Hematopoietic multipotent progenitor cell treated with erythropoietin and hydrocortisone succinate and interleukin-3 and kit ligand, for 17 days (in vitro differentiated cells): ENCODE measurements around the gene TRAF2.

Source experiments
- DNase-seq: peaks from one replicate; pipeline ENCODE4 v3.0.0-alpha.2; 2015; ENCODE audit warnings: low spot score

Gene TRAF2

DNA sequence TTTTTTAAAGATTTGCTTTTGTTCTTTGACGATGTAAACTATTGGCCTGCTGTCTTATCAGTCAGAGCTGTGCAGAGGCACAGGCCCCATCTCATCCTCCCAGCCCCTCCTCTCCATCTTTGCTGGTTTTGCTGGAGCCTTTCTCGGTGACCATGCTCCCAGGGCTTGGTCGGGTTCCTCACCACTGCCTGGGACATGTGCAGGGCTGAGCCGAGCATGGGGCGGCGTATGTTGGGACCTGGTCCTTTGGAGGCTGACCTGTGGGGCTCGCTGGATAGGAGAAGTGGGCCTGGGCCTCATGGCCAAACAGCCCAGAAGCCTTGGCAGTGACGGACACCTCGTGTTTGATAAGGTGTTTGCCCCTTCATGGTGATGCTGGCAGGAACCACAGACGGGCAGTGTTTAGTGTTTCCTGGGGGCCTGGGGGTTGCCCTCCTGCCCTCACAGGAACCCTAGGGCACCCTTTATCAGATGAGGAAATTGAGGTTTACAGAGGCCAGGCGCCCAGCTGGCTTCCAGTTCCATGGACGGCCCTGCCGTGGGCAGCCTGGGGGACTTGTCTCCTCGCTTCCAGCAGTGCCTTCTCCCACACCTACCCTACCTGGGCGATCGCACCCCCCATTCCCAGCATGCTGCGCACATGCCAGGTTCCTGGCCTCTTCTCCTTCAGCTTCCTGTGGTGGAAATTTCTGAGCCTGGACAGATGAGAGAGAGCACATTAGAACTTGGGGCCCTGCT, 27.6 kb downstream of the TRAF2 start:
- no peak for DNase-seq

DNA sequence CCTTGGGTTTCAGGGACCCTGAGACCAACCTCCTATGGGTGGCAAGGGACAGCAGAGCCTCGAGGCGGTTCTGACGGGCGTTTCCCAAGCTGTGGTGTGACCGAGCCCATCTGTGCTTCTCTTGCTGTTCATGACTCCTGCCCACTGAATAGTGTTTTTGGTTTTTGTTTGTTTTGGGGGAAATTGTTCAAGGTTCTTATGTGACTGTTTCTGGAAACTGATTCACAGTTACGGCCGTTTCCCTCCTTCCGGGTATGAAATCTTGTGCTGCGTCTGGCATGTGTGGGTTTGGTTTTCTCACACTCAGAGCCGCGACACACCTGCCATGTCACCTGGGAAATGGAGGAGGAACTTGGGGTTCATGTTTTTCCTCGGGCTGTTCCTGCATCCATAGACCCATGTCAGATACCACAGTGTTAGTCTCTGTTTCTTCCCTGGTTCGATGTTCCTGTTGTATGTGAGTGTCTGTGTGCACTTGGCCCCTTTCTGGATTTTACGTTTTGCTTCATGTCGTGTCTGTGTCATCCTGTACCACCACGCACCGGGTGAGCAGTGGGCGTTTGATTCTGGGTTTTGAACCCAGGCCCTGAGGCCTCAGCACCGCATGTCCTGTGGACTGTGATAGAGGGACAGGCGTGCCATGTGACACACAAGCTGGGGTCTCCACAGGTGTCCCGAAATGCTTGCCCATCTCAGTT, 29.5 kb downstream of the TRAF2 start:
- no peak for DNase-seq

GRCh38 chr9:136916330-136917184, 30.2 kb downstream of the TRAF2 start:
- no peak for DNase-seq

GRCh38 chr9:136917902-136918301, 31.6 kb downstream of the TRAF2 start:
- DNase-seq: no peak

DNA sequence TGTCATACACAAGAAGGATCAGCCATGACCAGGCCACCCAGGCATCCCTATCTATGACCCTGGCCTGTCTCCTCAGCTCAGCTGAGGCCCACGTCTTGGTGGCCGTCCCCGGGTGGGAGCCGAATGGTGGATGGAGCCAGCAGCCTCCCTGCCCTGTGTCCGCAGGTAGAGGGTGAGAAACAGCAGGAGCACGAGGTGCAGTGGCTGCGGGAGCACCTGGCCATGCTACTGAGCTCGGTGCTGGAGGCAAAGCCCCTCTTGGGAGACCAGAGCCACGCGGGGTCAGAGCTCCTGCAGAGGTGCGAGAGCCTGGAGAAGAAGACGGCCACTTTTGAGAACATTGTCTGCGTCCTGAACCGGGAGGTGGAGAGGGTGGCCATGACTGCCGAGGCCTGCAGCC, 33.8 kb downstream of the TRAF2 start:
- DNase-seq: no peak

DNA sequence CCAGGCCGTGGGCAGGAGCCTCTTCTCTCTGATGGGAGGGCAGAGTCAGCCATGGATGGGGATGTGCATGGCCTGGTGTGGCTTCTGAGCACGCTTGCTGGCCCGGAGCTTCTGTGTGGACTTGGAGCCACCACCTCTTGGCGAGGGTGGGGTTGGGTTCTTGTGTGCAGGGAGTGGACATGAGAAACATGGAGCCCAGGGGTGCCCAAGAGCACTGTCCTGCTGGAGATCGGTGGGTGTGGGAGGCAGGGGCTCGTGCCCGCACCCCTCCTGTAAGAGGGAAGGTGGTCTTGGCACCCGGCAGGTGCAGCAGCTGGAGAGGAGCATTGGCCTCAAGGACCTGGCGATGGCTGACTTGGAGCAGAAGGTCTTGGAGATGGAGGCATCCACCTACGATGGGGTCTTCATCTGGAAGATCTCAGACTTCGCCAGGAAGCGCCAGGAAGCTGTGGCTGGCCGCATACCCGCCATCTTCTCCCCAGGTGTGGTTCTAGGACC, 34.5 kb downstream of the TRAF2 start:
- DNase-seq: no peak

- no peak for DNase-seq
Measured at GRCh38 chr9:136921307-136921706, 35.0 kb downstream of the TRAF2 start.

GRCh38 chr9:136921718-136922117, 35.4 kb downstream of the TRAF2 start:
- DNase-seq: no peak

DNA sequence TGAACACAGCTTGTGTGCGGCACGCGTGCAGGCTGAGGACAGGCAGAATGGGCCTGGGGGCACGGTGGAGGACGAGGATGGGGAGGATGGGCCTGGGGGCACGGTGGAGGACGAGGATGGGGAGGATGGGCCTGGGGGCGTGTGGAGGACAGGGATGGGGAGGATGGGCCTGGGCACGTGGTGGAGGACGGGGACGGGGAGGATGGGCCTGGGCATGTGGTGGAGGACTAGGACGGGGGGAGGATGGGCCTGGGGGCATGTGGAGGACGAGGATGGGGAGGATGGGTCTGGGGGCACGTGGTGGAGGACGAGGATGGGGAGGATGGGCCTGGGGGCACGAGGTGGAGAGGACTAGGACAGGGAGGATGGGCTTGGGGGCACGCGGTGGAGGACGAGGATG, 36.2 kb downstream of the TRAF2 start:
- DNase-seq: no peak

DNA sequence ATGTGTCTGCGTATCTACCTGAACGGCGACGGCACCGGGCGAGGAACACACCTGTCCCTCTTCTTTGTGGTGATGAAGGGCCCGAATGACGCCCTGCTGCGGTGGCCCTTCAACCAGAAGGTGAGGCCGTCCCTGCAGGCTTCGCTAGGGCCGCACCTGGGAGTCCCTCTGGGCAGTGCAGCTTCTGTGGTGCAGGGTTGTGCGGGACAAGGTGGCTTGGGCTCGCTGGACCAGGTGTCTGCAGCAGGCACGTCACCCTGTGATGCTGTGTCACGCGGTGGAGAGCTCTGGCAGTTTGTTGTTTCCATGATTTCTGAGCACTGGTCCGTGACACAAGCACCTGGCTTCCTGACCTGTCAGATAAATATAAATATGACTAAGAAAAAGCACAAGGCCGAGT, 37.6 kb downstream of the TRAF2 start:
- no peak for DNase-seq

DNA sequence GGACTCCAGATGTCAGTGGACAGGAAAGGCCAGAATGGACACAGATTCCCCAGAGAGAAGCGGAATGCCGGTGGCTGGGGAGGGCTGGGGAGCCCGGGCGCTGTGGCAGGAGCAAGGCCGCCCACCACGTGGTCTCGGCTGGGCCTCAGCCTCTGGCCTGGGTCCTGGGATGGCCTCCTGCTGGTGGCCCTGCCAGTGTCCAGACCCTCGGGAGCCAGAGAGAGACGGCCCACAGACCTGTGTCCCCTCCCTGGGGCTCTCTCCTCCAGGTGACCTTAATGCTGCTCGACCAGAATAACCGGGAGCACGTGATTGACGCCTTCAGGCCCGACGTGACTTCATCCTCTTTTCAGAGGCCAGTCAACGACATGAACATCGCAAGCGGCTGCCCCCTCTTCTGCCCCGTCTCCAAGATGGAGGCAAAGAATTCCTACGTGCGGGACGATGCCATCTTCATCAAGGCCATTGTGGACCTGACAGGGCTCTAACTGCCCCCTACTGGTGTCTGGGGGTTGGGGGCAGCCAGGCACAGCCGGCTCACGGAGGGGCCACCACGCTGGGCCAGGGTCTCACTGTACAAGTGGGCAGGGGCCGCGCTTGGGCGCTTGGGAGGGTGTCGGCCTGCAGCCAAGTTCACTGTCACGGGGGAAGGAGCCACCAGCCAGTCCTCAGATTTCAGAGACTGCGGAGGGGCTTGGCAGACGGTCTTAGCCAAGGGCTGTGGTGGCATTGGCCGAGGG, 39.3 kb downstream of the TRAF2 start:
- no peak for DNase-seq

DNA sequence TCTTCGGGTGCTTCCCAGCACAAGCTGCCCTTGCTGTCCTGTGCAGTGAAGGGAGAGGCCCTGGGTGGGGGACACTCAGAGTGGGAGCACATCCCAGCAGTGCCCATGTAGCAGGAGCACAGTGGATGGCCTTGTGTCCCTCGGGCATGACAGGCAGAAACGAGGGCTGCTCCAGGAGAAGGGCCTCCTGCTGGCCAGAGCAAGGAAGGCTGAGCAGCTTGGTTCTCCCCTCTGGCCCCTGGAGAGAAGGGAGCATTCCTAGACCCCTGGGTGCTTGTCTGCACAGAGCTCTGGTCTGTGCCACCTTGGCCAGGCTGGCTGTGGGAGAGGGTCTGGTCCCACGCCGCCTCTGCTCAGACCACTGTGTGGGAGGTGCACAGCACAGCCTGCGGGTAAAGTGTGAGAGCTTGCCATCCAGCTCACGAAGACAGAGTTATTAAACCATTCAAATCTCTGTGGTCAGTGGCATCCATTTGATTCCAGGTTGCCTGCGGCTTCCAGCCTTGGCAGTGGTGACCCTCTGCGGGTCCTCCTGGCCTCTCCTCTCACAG, 39.9 kb downstream of the TRAF2 start:
- DNase-seq: no peak

- DNase-seq: no peak
Measured at GRCh38 chr9:136926749-136927148, 40.4 kb downstream of the TRAF2 start.

DNA sequence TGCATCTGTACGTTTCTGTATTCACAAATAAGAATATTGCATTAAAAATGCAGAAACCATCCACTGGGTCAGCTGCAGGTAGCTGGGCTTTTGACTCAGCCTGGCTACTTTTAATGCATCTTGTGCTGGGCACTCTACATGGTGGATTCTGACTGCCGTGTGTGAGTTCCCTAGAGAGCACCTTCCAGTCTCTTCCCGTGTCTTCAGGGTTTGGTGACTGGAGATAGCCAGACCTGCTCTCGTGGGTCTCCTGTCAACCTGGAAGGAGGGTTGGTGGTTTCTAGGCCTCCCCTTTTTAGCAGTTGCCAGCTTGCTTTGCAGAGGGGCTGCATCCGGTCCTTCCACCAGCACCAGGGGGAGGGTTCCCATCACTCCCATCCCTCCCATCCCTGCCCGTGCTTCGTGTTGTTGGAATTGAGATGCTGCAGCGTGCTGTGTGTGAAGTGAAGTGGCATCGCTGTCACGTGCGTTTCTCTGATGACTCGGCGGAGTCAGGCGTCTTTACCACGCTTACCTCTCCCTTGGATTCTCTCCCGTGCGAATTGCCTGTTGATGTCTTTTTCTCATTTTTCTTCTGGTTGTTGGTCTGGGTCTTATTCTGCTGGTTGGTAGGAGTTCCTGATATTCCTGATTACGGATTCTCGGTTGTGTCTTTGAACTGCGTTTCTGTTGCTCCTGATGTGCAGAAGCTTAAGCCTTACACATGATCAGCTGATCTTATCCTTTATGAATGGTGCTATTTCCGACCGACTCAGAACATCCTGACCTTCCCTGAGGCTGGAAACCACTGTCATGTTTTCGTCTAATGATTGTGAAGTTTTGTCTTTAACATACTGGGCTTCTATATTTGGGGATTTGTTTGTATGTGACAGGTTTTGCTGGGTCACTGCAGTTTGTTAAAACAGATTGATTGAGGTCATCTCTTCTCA, 41.3 kb downstream of the TRAF2 start:
- no peak for DNase-seq

- no peak for DNase-seq
Measured at GRCh38 chr9:136928591-136928990, 42.3 kb downstream of the TRAF2 start.

DNA sequence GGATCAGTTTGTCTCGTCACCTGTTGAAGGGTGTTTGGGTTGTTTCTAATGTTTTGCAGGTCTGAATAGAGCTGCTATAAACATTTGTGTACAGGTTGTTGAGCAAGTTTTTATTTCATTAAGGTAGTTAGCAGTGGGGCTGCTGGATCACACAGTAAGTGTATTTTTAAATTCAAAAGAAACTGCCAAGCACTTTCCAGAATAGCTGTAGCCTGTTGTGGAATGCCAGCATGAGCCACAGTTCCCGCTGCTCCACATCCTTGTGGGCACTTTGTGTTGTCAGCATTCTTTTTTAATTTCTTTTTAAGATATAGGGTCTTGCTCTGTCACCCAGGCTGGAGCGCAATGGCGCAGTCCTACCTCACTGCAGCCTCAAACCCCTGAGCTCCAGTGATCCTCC, 43.7 kb downstream of the TRAF2 start:
- no peak for DNase-seq

GRCh38 chr9:136931611-136932130, 45.4 kb downstream of the TRAF2 start:
- DNase-seq: no peak

DNA sequence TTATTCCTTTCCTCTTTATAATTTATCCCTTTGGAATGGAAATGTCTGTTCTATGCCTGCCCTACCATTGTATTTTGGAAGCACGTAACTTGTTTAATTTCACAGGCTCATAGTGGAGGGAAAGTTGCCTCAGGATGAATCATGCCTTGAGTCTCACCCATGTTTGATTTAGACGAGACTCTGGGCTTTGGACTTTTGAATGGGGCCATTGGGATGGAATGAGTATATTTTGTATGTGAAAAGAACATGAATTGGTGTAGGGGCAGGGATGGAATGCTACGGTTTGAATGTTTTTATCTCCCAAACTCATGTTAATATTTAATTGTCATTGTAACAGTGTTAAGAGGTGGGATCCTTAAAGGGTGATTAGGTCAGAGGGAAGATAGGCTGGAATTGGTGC, 48.0 kb downstream of the TRAF2 start:
- no peak for DNase-seq

GRCh38 chr9:136935651-136936050, 49.3 kb downstream of the TRAF2 start:
- DNase-seq: no peak

- DNase-seq: no peak
Measured at GRCh38 chr9:136936645-136937170, 50.4 kb downstream of the TRAF2 start.
